ENCODE measurements around the gene DCC. TPM values are rescaled to one million over a fixed set of nuclear protein-coding genes. Genes with fewer than 3 reads are reported as not detected.

DCC gene
- total and polyA plus RNA-seq, 9 of the 15 experiments (the other 6 are each of a cell fraction or from before 2014, with no cell fraction given) = not detected

DNA sequence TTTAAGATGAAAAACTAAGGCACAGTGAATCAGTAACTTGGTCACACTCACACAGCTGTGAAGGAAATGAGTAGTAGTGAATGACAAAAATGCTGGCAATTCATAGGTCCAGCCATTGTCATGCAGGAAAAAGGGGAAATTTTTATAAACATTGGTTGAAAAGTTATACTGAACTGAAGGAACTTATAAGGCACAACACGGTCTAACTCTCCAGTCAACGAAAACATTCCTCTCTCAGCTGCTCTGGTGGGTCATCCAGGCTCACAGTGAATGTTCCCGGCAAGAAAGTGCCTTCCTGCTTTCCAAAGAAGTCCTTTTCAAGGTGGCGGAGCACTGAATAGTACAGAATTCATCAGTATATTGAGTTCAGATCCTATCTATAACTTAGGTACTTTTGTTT, 476.1 kb downstream of the DCC start:
- ATAC-seq = no peak
- Histone ChIP-seq H3K9ac (ENCODE audit: insufficient read depth in 1 of 2, low read depth in 2 of 2, low read length in 2 of 2) (no peak overlapping the region), H3K4me1 (replicated peaks in 1 of 2; ENCODE audit: control insufficient read depth in 2 of 2, insufficient read depth in 2 of 2, low read length in 2 of 2) (no peaks in the 10 kb centered on the region), H3K4me3 (no peak overlapping the region), H3K9me1 (ENCODE audit: control insufficient read depth, insufficient read depth, low read length) (no peaks in the 10 kb centered on the region), H3K4me2 (ENCODE audit: insufficient read depth, low read length) (no peak overlapping the region), H3K9me3 (replicated peaks; ENCODE audit: control insufficient read depth, insufficient read depth, low read depth, low read length) (no peaks in the 10 kb centered on the region), H4K20me1 (replicated peaks; ENCODE audit: control insufficient read depth, insufficient read depth, low read length) (no peaks in the 10 kb centered on the region), H3K27ac (ENCODE audit: extremely low read depth, low read depth, low read length) (no peak overlapping the region), H3K36me3 (ENCODE audit: control insufficient read depth, insufficient read depth, low read length) (no peaks in the 10 kb centered on the region), H3K79me2 (ENCODE audit: control insufficient read depth, insufficient read depth, low read length) (no peaks in the 10 kb centered on the region), H3K27me3 (ENCODE audit: control insufficient read depth in 2 of 2, insufficient read depth in 2 of 2, low read length in 2 of 2) (no peaks in the 10 kb centered on the region), H2AFZ (ENCODE audit: low read depth, low read length) (no peak overlapping the region)
- no peak for FAIRE-seq
- no peak for DNase-seq (ENCODE audit: extremely low read depth in 1 of 4, low spot score in 3 of 4)
- in situ Hi-C loops (cut with MboI) (no loop called here), intact Hi-C loops (cut with micrococcal nuclease) (no loop called here)
- WGBS (ENCODE audit: insufficient coverage, low coverage, missing lambda C conversion rate) = 0% methylated on average over 4 of the region's 4 CpGs
- ChIA-PET POLR2A (no interaction called here), CTCF (ENCODE audit: low intra/inter-chr PET ratio) (no interaction called here)
- no peak for TF ChIP-seq ZNF830 (CRISPR knock-in tag; IDR thresholded peaks at IDR 0.05)
- TF ChIP-seq TAL1 (IDR thresholded peaks at IDR 0.05) = no peak
- no peak for TF ChIP-seq HLTF (IDR thresholded peaks at IDR 0.05)
- no peak for TF ChIP-seq KDM4B (IDR thresholded peaks at IDR 0.05; ENCODE audit: borderline replicate concordance in 2 of 2, low read depth in 1 of 2)
- no peak for TF ChIP-seq HNRNPLL (IDR thresholded peaks at IDR 0.05; ENCODE audit: low read depth, low read length, poor library complexity, severe bottlenecking)
- no peak for TF ChIP-seq MITF (IDR thresholded peaks at IDR 0.05)
- no peak for TF ChIP-seq NKRF (IDR thresholded peaks at IDR 0.05; ENCODE audit: borderline replicate concordance)
- no peak for TF ChIP-seq POLR2AphosphoS2 (IDR thresholded peaks at IDR 0.05; ENCODE audit: low read length)
- TF ChIP-seq ZNF140 (CRISPR knock-in tag; IDR thresholded peaks at IDR 0.05) = no peak
- TF ChIP-seq FOS (IDR thresholded peaks at IDR 0.05; ENCODE audit: extremely low read depth, insufficient read length) = no peak
- no peak for TF ChIP-seq KLF6 (CRISPR knock-in tag; IDR thresholded peaks at IDR 0.05; ENCODE audit: borderline replicate concordance)
- TF ChIP-seq THAP7 (CRISPR knock-in tag; IDR thresholded peaks at IDR 0.05) = no peak
- no peak for TF ChIP-seq DEAF1 (CRISPR knock-in tag; IDR thresholded peaks at IDR 0.05)
- no TSS peak for BruUV-seq (replicated peaks)

All from K562 (cell line).